Activated naive CD4-positive, alpha-beta T cell treated with anti-CD3 and anti-CD28 coated beads, Interleukin-2, amount 50 U/mL, for 16 hours (primary cell): Measurements from ENCODE around the gene GRK5.

Experiments
- DNase-seq: peaks from one replicate; pipeline ENCODE4 v3.0.0-alpha.2; 2020

The GRK5 gene

DNA sequence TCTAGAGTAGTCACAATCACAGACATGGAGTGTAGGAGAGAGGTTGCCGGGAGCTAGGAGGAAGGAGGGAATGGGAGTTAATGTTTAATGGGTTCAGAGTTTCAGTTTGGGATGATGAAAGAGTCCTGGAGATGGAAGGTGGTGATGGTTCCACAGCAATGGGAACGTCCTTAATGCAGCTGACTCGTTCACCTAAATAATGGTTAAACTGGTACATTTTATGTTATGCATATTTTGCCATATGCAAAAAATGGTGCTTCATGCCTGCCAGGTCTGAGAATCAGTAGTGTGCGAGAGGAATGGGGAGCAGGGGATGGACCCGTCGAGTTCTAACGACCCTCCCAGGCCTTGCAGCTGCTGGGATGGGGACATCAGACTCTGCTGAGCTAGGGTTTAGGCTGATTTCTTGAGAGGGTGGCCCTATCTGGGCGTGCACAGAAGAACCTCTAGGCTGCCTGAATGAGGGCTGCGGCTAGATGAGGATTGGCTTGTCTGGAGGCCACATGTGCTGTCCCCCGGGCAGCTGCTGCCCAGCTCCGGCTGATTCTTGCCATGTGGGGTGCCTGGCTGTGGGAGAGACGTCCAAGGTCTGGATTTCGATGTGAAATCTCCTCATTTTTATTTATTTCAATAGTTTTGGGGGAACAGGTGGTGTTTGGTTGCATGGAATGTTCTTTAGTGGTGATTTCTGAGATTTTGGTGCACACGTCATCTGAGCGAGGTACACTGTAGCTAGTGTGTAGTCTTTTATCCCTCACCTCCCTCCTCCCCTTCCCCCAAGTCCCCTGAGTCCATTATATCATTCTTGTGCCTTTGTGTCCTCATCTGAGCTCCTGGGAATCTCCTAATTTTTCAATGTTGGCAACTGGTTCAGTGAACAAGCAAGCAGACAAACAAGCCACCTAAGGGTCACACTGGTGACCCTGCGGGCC lies 116.0 kb downstream of the GRK5 start:
- DNase-seq, result no peak

- DNase-seq, result no peak
These were observed 117.8 kb downstream of the GRK5 start for GRCh38 chr10:119325131-119325530.

DNA sequence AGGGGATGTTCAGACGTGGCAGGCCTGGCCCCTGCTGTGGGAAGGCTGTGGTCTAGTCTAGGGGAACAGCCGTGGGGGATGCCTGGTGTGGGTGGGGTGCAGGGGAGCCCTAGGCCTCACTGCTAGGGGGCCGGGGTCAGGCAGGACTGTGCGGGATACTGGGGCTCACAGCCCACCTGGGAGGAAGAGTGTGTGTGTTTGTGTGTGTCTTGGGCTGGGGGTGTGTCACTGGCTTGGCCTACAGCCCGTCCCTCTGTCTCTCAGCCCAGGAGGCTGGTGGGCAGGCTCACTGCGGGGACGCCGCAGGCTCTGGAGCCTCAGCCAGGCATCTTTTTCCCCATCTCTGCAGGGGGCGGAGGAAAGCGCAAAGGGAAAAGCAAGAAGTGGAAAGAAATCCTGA lies 118.8 kb downstream of the GRK5 start:
- no peak for DNase-seq

GRCh38 chr10:119327096-119327745 lies 119.8 kb downstream of the GRK5 start:
- DNase-seq, result no peak

- DNase-seq, result no peak
These were observed 120.9 kb downstream of the GRK5 start for GRCh38 chr10:119328223-119328622.

DNA sequence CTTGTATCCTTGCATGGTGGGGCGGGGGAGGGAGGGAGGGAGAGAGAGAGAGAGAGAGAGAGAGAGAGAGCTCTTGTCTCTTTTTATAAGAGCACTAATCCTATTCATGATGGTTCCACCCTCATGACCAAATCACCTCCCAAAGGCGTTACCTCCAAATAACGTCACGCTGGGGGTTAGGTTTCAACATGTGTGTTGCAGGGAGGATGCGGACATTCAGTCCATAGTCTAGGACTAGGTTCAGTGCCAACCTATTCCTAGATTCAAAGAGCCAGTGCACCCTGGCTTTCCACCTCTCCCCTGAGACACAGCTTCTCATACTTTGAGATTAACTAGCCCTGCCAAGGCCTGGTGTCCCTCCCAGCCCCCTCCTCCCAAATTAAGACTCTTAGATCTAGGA lies 123.0 kb downstream of the GRK5 start:
- no peak for DNase-seq

GRCh38 chr10:119331061-119331460 lies 123.7 kb downstream of the GRK5 start:
- DNase-seq, result no peak

- DNase-seq, result peak; percentile 65
These were observed 125.9 kb downstream of the GRK5 start for GRCh38 chr10:119333146-119333792.

- DNase-seq, result no peak
These were observed 128.4 kb downstream of the GRK5 start for GRCh38 chr10:119335671-119336353.

DNA sequence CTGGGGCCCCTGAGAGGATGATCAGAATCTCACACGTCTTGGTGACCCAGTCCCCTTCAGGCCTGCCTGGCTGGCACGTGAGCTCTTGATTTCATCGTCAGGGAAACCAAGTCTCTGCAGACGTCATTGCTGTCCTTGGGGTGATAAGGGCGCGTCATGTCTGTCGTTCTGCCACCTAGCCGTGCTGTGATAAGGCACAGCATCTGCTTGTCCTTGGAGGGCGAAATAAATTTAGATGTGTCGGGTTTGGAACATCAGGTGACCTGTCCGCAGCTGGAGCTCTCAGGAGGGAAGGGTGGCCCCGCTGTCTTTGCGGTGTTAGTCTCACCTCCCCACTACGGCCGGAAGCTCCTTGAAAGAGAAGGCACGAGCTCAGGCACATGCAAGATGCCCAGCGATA lies 129.2 kb downstream of the GRK5 start:
- no peak for DNase-seq

- no peak for DNase-seq
These were observed 129.9 kb downstream of the GRK5 start for GRCh38 chr10:119337223-119337622.

- DNase-seq, result no peak
These were observed 130.5 kb downstream of the GRK5 start for GRCh38 chr10:119337796-119338432.

DNA sequence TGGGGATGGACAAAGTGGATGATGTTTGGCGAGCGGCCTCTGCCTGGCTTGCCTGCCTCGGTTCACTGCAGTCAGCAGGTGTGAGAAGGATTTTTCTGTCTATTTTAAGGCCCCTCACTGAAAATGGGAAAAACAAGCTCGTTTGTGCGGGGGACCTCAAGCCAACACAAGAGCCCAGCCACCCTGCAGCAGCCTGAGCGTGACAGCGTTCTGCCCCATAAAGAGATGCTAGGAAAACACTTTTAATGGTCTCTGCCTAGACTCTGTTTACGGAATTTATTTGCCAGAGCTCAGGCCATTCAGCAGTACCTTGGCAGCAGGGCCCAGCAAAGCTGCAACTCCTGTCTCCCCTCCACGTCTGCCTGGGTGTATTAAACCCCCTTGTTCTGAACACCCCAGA lies 131.7 kb downstream of the GRK5 start:
- DNase-seq, result no peak

- no peak for DNase-seq
These were observed 133.6 kb downstream of the GRK5 start for GRCh38 chr10:119340893-119341458.

GRCh38 chr10:119341459-119342301 lies 134.3 kb downstream of the GRK5 start:
- peak; percentile 42 for DNase-seq

- DNase-seq, result no peak
These were observed 135.0 kb downstream of the GRK5 start for GRCh38 chr10:119342335-119342734.

DNA sequence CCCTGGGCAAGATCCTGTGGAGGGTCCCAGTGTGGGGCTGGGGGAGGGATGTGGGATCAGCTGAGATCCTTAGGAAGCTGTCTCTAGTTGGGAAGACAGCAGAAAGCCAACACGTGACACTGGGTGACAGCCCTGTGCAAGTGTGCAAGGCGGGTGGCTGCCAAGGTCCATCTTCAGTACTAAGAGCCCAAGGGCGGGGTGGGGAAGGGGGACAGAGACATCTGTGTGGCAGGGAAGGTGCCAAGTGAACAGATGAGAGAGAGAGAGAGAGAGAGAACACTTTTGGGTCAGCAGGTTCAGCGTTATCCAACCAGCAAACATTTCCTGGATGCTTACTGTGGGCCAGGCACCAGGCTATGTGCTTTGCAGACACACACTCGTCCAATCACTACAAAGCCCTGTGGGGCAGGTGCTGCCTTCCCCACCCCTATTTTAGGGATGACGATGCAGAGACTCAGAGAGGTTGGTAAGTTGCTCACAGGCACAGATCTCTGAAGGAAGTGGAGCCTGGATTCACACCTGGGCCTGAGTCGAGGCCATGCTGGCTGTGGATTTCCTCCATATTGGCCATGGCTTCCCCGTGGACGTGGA lies 135.7 kb downstream of the GRK5 start:
- no peak for DNase-seq

- no peak for DNase-seq
These were observed 137.0 kb downstream of the GRK5 start for GRCh38 chr10:119344381-119344780.

- DNase-seq, result no peak
These were observed 138.9 kb downstream of the GRK5 start for GRCh38 chr10:119346095-119346832.
